Neuronal stem cell (in vitro differentiated cells): ENCODE measurements around the gene SHC2.

Experiments
- DNase-seq: peaks from one replicate; pipeline ENCODE4 v3.0.0-alpha.2; 2013; ENCODE audit warnings: low spot score
- H2AFZ ChIP-seq: one replicate; pipeline ENCODE4 v1.6.1; 2013; ENCODE audit warnings: mild to moderate bottlenecking, low read length, inconsistent platforms
- H2AK5ac ChIP-seq: 2 replicates; pipeline ENCODE4 v1.6.1; 2013; ENCODE audit warnings: low read depth, mild to moderate bottlenecking, inconsistent platforms, low read length, moderate library complexity, mixed read lengths
- H2BK120ac ChIP-seq: 2 replicates; pipeline ENCODE4 v1.6.1; 2013; ENCODE audit warnings: low read depth, mild to moderate bottlenecking, inconsistent platforms, low read length, moderate library complexity, mixed read lengths
- H2BK12ac ChIP-seq: one replicate; pipeline ENCODE4 v1.6.1; 2013; ENCODE audit warnings: low read length, inconsistent platforms
- H2BK15ac ChIP-seq: 2 replicates; pipeline ENCODE4 v1.6.1; 2013; ENCODE audit warnings: mild to moderate bottlenecking, low read length, inconsistent platforms, mixed read lengths
- H2BK5ac ChIP-seq: one replicate; pipeline ENCODE4 v1.6.1; 2013; ENCODE audit warnings: inconsistent platforms, mild to moderate bottlenecking, low read length, moderate library complexity
- H3K14ac ChIP-seq: one replicate; pipeline ENCODE4 v1.6.1; 2013; ENCODE audit warnings: low read length, inconsistent platforms
- H3K18ac ChIP-seq: 2 replicates; pipeline ENCODE4 v1.6.1; 2013; ENCODE audit warnings: low read length, inconsistent platforms
- H3K23ac ChIP-seq: 2 replicates; pipeline ENCODE4 v1.6.1; 2013; ENCODE audit warnings: low read depth, mild to moderate bottlenecking, mixed read lengths, low read length, inconsistent platforms; ENCODE audit not compliant: poor library complexity
- H3K27ac ChIP-seq: replicated peaks from 3 replicates; pipeline ENCODE4 v1.5.1; 2013; ENCODE audit warnings: low read length, inconsistent platforms
- H3K27me3 ChIP-seq, 3 experiments: 2 replicates each; pipeline ENCODE4 v1.6.1; 2013; ENCODE audit warnings: low read length in 3 of 3, mild to moderate bottlenecking in 2 of 3, inconsistent platforms in 1 of 3, low read depth in 1 of 3, mixed read lengths in 1 of 3, moderate library complexity in 1 of 3; ENCODE audit not compliant: control insufficient read depth in 3 of 3, insufficient read depth in 3 of 3
- H3K36me3 ChIP-seq, 2 donors: replicated peaks in 1 of 2; 2 replicates each; pipeline ENCODE4 v1.6.1; 2013; ENCODE audit warnings: low read length in 2 of 2; ENCODE audit not compliant: control insufficient read depth in 2 of 2, insufficient read depth in 2 of 2
- H3K4ac ChIP-seq: 2 replicates; pipeline ENCODE4 v1.6.1; 2013; ENCODE audit warnings: inconsistent platforms, mild to moderate bottlenecking, low read length, moderate library complexity
- H3K4me1 ChIP-seq, 2 donors: 1 replicate in 1 of 2; 2 replicates in 1 of 2; pipeline ENCODE4 v1.6.1; 2013; ENCODE audit warnings: low read length in 2 of 2, low read depth in 1 of 2; ENCODE audit not compliant: control insufficient read depth in 2 of 2, insufficient read depth in 1 of 2
- H3K4me2 ChIP-seq: one replicate; pipeline ENCODE4 v1.6.1; 2013; ENCODE audit warnings: mild to moderate bottlenecking, low read length, inconsistent platforms; ENCODE audit not compliant: insufficient read depth, poor library complexity, severe bottlenecking
- H3K4me3 ChIP-seq, 2 donors: 2 replicates each; pipeline ENCODE4 v1.5.1; 2013; ENCODE audit warnings: low read length in 2 of 2, mild to moderate bottlenecking in 2 of 2, inconsistent platforms in 1 of 2, moderate library complexity in 1 of 2
- H3K79me1 ChIP-seq: one replicate; pipeline ENCODE4 v1.6.1; 2013; ENCODE audit warnings: low read depth, mild to moderate bottlenecking, inconsistent platforms, low read length, moderate library complexity
- H3K9ac ChIP-seq: one replicate; pipeline ENCODE4 v1.6.1; 2013; ENCODE audit warnings: mild to moderate bottlenecking, low read depth, low read length, inconsistent platforms; ENCODE audit not compliant: poor library complexity
- H3K9me3 ChIP-seq, 2 donors: replicated peaks in 1 of 2; 2 replicates each; pipeline versions ENCODE3 to v1.6.1; 2013; ENCODE audit warnings: low read length in 2 of 2, mild to moderate bottlenecking in 2 of 2, inconsistent platforms in 1 of 2, low read depth in 1 of 2, mixed read lengths in 1 of 2, moderate library complexity in 1 of 2; ENCODE audit not compliant: control insufficient read depth in 2 of 2, insufficient read depth in 1 of 2
- H4K8ac ChIP-seq: one replicate; pipeline ENCODE4 v1.6.1; 2013; ENCODE audit warnings: low read depth, mild to moderate bottlenecking, inconsistent platforms, low read length, moderate library complexity
- H4K91ac ChIP-seq: one replicate; pipeline ENCODE4 v1.6.1; 2013; ENCODE audit warnings: low read length, low read depth, mild to moderate bottlenecking, inconsistent platforms; ENCODE audit not compliant: poor library complexity
- WGBS, 2 donors: extraction: QIAGEN DNeasy Blood & Tissue Kit; methylation state at CpG; one replicate each; pipeline ENCODE4 v1.1.7; 2013; ENCODE audit warnings: missing lambda C conversion rate in 2 of 2, mixed read lengths in 1 of 2; ENCODE audit not compliant: insufficient read length in 2 of 2, insufficient replicate concordance in 1 of 2; ENCODE audit errors: extremely low coverage in 2 of 2; 5-methylcytosine and 5-hydroxymethylcytosine counted together

SHC2 gene

DNA sequence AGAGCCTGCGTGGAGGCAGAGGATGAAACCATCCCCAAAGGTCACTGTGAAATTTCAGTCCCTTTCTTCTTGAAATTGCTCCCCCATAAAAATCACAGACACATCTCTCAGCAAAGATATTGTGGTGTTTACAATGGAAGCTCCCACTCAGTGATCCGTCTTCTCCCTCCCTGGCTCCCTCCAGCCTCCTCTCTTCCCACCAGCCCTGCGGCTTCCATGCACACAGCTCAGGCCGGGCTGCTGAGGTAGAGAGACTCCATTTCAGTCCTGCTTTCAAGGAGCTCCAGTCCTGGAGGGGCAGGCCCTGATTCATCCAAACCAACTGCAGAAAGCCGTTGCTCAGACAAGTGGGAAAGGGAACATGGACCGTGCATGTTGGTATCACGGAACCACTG, 92.2 kb downstream of the SHC2 start:
- Histone ChIP-seq H2BK5ac (peak overlapping the region; percentile 68), H3K9ac (no peak overlapping the region), H3K23ac (no peak overlapping the region), H3K36me3 (no peaks in the 10 kb centered on the region), H3K27me3 (peaks cover 0 to 25% (median 0%) of the 10 kb centered on the region in 3 experiments), H2AFZ (peak overlapping the region; percentile 67), H3K9me3 (peaks cover 0 to 2% of the 10 kb centered on the region in 2 donors), H3K14ac (peak overlapping the region; percentile 25), H3K4me2 (no peak overlapping the region), H3K4ac (no peak overlapping the region), H3K4me1 (no peaks in the 10 kb centered on the region), H4K91ac (no peak overlapping the region), H2BK12ac (peak overlapping the region; percentile 58), H2AK5ac (no peak overlapping the region), H3K27ac (no peak overlapping the region), H3K79me1 (no peaks in the 10 kb centered on the region), H4K8ac (no peak overlapping the region), H2BK15ac (peak overlapping the region; percentile 30), H2BK120ac (no peak overlapping the region), H3K18ac (no peak overlapping the region), H3K4me3 (no peak overlapping the region)
- no peak for DNase-seq
- WGBS, 2 donors, result no CpG with 5 or more reads among the region's 7 CpGs

GRCh38 chr19:367963-368629, 92.7 kb downstream of the SHC2 start:
- peak overlapping the region; percentile 30 for H2BK15ac ChIP-seq
- no peak overlapping the region for H2AFZ ChIP-seq
- no peak overlapping the region for H3K4me3 ChIP-seq
- H3K4ac ChIP-seq, result no peak overlapping the region
- no peak overlapping the region for H2BK12ac ChIP-seq
- H4K8ac ChIP-seq, result no peak overlapping the region
- no peaks in the 10 kb centered on the region for H3K79me1 ChIP-seq
- peak overlapping the region; percentile 76 for H3K18ac ChIP-seq
- H3K4me2 ChIP-seq, result no peak overlapping the region
- H3K27me3 ChIP-seq, result peaks cover 0 to 21% (median 0%) of the 10 kb centered on the region in 3 experiments
- H2AK5ac ChIP-seq, result no peak overlapping the region
- H3K14ac ChIP-seq, result peak overlapping the region; percentile 71
- H3K23ac ChIP-seq, result no peak overlapping the region
- no CpG with 5 or more reads among the region's 22 CpGs for WGBS, 2 donors
- H2BK120ac ChIP-seq, result no peak overlapping the region
- peaks cover 0 to 2% of the 10 kb centered on the region in 2 donors for H3K9me3 ChIP-seq
- H2BK5ac ChIP-seq, result peak overlapping the region; percentile 68
- H3K4me1 ChIP-seq, result no peaks in the 10 kb centered on the region
- no peaks in the 10 kb centered on the region for H3K36me3 ChIP-seq
- no peak overlapping the region for H3K27ac ChIP-seq
- H3K9ac ChIP-seq, result no peak overlapping the region
- no peak overlapping the region for H4K91ac ChIP-seq
- DNase-seq, result no peak

DNA sequence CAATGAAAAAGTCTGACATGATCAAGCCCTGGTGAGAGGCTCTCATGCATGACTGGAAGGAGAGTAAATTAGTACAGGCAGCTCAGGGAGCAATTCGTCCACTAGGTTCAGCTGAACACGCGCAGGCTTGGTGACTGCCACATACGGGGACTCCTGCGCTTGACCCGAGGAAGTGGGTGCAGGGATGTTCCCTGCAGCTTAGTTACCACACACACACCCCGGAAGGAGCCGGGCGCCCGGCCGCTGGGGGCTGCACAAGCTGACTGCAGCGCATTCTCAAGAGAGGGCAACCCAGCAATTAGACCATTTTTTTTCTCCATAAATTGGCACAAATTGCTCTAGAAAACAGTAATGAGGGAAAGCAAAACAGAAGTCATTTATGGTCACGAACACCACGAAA, 93.3 kb downstream of the SHC2 start:
- no peak overlapping the region for H3K4me3 ChIP-seq
- H3K36me3 ChIP-seq, result no peaks in the 10 kb centered on the region
- H4K8ac ChIP-seq, result no peak overlapping the region
- no peak for DNase-seq
- H2BK5ac ChIP-seq, result no peak overlapping the region
- H4K91ac ChIP-seq, result no peak overlapping the region
- no peak overlapping the region for H3K14ac ChIP-seq
- no peak overlapping the region for H2BK12ac ChIP-seq
- H3K9me3 ChIP-seq, result peaks cover 0 to 2% of the 10 kb centered on the region in 2 donors
- no peak overlapping the region for H2AK5ac ChIP-seq
- no peaks in the 10 kb centered on the region for H3K79me1 ChIP-seq
- H3K27ac ChIP-seq, result no peak overlapping the region
- no peak overlapping the region for H2BK120ac ChIP-seq
- no peak overlapping the region for H3K23ac ChIP-seq
- no peaks in the 10 kb centered on the region for H3K4me1 ChIP-seq
- peak overlapping the region; percentile 65 for H3K18ac ChIP-seq
- H3K4ac ChIP-seq, result no peak overlapping the region
- no peak overlapping the region for H2AFZ ChIP-seq
- H3K9ac ChIP-seq, result no peak overlapping the region
- WGBS, 2 donors, result no CpG with 5 or more reads among the region's 14 CpGs
- H2BK15ac ChIP-seq, result peak overlapping the region; percentile 30
- H3K4me2 ChIP-seq, result no peak overlapping the region
- H3K27me3 ChIP-seq, result peaks cover 0 to 16% (median 0%) of the 10 kb centered on the region in 3 experiments

GRCh38 chr19:366951-367350, 93.9 kb downstream of the SHC2 start:
- H3K9ac ChIP-seq, result no peak overlapping the region
- peaks cover 0 to 2% of the 10 kb centered on the region in 2 donors for H3K9me3 ChIP-seq
- no peak for DNase-seq
- no peak overlapping the region for H2BK5ac ChIP-seq
- no CpG with 5 or more reads among the region's 8 CpGs for WGBS, 2 donors
- H2BK15ac ChIP-seq, result no peak overlapping the region
- H3K23ac ChIP-seq, result no peak overlapping the region
- H3K36me3 ChIP-seq, result no peaks in the 10 kb centered on the region
- no peak overlapping the region for H4K91ac ChIP-seq
- no peak overlapping the region for H2AK5ac ChIP-seq
- H2BK120ac ChIP-seq, result no peak overlapping the region
- no peak overlapping the region for H2AFZ ChIP-seq
- H3K4ac ChIP-seq, result no peak overlapping the region
- H3K4me2 ChIP-seq, result no peak overlapping the region
- peaks cover 0 to 10% (median 0%) of the 10 kb centered on the region in 3 experiments for H3K27me3 ChIP-seq
- H3K4me3 ChIP-seq, result no peak overlapping the region
- H3K18ac ChIP-seq, result no peak overlapping the region
- no peak overlapping the region for H3K27ac ChIP-seq
- H4K8ac ChIP-seq, result no peak overlapping the region
- H3K14ac ChIP-seq, result no peak overlapping the region
- no peaks in the 10 kb centered on the region for H3K79me1 ChIP-seq
- H2BK12ac ChIP-seq, result no peak overlapping the region
- no peaks in the 10 kb centered on the region for H3K4me1 ChIP-seq
